Dermis microvascular lymphatic vessel endothelial cell (primary cell): ENCODE measurements around the gene KCNJ14. TPM values are rescaled to one million over a fixed set of nuclear protein-coding genes. Genes with fewer than 3 reads are reported as not detected.
"Not testable (repeated sequence)": the region's sequence is repeated elsewhere in the genome, so short reads cannot be mapped to it uniquely, and the experiment has no call there.

Experiments
- DNase-seq, 2 donors: peaks; one replicate each; pipeline versions ENCODE4 v3.0.0 to v3.0.0-alpha.2; 2010; ENCODE audit warnings: low read depth in 2 of 2
- total RNA-seq: library from RNA; depleted of rRNA; stranded (reverse); fragments of >200 nt; gene quantifications from 2 replicates; pipeline ENCODE4 v1.2.1, GENCODE V29; 2014

The KCNJ14 gene
- total RNA-seq, 1 donor from 2014 or later: 0.13 TPM

- DNase-seq: no peak
Measured at GRCh38 chr19:48470856-48471255, 15.5 kb downstream of the KCNJ14 start.

GRCh38 chr19:48471836-48472235 lies 16.5 kb downstream of the KCNJ14 start:
- DNase-seq: no peak

GRCh38 chr19:48473161-48473966 lies 18.0 kb downstream of the KCNJ14 start:
- DNase-seq: no peak

- DNase-seq: no peak
Measured at GRCh38 chr19:48474084-48474592, 18.8 kb downstream of the KCNJ14 start.

GRCh38 chr19:48475369-48476068 lies 20.1 kb downstream of the KCNJ14 start:
- DNase-seq: no peak

GRCh38 chr19:48476176-48476575 lies 20.8 kb downstream of the KCNJ14 start:
- DNase-seq: no peak

- no peak for DNase-seq
Measured at GRCh38 chr19:48477067-48477685, 21.8 kb downstream of the KCNJ14 start.

- DNase-seq: no peak
Measured at GRCh38 chr19:48477698-48478338, 22.4 kb downstream of the KCNJ14 start.

- DNase-seq: no peak
Measured at GRCh38 chr19:48478339-48479256, 23.2 kb downstream of the KCNJ14 start.

- DNase-seq: no peak
Measured at GRCh38 chr19:48479686-48480085, 24.3 kb downstream of the KCNJ14 start.

GRCh38 chr19:48480183-48480557 lies 24.8 kb downstream of the KCNJ14 start:
- DNase-seq: peak in 1 of 2 donors; percentile 43

GRCh38 chr19:48480558-48481500 lies 25.5 kb downstream of the KCNJ14 start:
- DNase-seq: peak in 1 of 2 donors; percentile 47

- no peak for DNase-seq
Measured at GRCh38 chr19:48481846-48482639, 26.7 kb downstream of the KCNJ14 start.

GRCh38 chr19:48483301-48483700 lies 27.9 kb downstream of the KCNJ14 start:
- DNase-seq: no peak

GRCh38 chr19:48484247-48484893 lies 29.0 kb downstream of the KCNJ14 start:
- DNase-seq: no peak

- no peak for DNase-seq
Measured at GRCh38 chr19:48484931-48485612, 29.7 kb downstream of the KCNJ14 start.

- DNase-seq: not testable (repeated sequence)
Measured at GRCh38 chr19:48486706-48487105, 31.3 kb downstream of the KCNJ14 start.

- DNase-seq: no peak
Measured at GRCh38 chr19:48487544-48487943, 32.2 kb downstream of the KCNJ14 start.
